ENCODE measurements around the gene CFAP298.

- TF ChIP-seq CTCF (IDR thresholded peaks at IDR 0.05) (peak in 4 of 6 experiments; percentile 9 to 43 (median 26)), POLR2A (IDR thresholded peaks at IDR 0.05) (no peak)
These were observed 49.8 kb downstream of the CFAP298 start for GRCh38 chr21:32562426-32562825.
